ENCODE measurements around the gene THRA. TPM values are rescaled to one million over a fixed set of nuclear protein-coding genes. Genes with fewer than 3 reads are reported as not detected.

Gene THRA
- total RNA-seq, 1 experiment from 2014 or later: 26.7 TPM

- peak; percentile 83 for DNase-seq (ENCODE audit: low read depth)
Measured at GRCh38 chr17:40026816-40027613, 35.8 kb upstream of the THRA start.

DNA sequence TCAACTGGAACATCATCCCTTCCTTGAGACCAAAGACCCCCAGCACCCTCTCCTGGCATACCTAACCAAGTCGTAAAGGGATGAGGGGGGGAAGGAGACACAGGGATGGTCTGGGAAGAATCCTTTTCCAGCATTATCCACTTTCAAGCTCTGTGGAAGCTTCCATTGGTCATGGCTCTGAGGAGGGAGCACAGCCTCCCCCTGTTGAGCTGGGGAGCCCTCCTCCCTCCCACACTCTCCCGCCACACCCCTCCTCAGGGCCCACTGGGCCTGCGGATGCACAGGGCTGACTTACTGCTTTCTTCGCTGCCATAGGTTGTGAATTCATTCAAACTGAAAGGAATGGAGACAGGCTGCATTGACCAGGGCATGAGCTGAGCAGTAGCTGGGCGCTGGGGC lies 35.2 kb upstream of the THRA start:
- no peak for DNase-seq (ENCODE audit: low read depth)

DNA sequence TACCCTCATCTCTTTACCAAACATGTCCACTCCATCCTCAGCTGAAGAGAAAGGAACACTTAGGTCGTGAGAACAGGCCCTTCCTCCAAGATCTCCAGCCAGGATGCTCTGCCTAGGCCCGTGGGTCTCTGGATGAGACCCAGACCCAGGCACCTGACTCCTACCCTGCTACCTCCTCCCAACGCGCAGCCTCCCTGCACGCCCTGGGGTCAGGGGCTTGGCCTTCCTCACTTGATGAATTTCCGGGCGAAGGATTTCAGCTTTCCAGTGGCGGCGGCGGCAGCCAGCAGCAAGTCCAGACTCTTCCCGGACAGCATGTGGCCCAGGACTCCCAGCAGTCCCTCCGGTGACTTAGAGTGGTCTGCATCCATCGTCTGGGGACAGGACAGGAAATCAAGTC lies 34.2 kb upstream of the THRA start:
- no peak for DNase-seq (ENCODE audit: low read depth)

DNA sequence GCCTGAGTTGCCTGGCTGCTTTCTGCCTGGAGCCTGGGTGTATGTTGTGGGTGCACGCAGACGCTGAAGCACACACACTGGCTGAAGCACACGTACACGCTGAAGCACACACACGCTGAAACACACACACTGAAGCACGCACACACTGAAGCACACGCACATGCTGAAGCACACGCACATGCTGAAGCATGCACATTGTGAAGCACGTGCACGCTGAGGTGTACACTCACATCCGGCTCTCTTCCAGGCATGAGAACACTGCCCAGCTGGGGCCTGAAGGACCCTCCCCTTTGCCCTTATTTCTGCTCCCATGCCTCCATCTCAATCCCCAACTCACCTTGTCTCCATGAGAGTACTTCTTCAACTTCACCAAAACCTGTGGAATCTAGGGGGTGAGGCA lies 31.1 kb upstream of the THRA start:
- no peak for DNase-seq (ENCODE audit: low read depth)

- no peak for DNase-seq (ENCODE audit: low read depth)
Measured at GRCh38 chr17:40032322-40033320, 30.1 kb upstream of the THRA start.

DNA sequence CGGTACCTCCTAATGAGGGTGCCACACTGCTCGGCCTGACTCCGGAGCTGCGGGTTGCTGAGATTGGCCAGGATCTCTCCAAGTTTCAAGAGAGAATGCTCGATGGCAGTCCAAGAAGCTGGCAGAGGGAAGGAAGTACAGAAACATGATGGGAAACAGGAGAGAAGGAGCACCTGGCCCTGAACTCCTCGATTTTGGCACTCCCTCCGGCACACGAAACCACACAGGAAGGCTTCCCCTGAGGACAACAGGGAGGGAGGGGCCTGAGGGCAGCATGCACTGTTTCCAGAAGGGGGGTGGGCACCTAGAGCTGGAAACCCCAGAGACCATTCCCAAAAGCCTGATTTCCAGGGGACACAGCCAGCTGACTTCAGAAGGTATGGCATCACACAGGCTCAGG lies 29.4 kb upstream of the THRA start:
- no peak for DNase-seq (ENCODE audit: low read depth)

DNA sequence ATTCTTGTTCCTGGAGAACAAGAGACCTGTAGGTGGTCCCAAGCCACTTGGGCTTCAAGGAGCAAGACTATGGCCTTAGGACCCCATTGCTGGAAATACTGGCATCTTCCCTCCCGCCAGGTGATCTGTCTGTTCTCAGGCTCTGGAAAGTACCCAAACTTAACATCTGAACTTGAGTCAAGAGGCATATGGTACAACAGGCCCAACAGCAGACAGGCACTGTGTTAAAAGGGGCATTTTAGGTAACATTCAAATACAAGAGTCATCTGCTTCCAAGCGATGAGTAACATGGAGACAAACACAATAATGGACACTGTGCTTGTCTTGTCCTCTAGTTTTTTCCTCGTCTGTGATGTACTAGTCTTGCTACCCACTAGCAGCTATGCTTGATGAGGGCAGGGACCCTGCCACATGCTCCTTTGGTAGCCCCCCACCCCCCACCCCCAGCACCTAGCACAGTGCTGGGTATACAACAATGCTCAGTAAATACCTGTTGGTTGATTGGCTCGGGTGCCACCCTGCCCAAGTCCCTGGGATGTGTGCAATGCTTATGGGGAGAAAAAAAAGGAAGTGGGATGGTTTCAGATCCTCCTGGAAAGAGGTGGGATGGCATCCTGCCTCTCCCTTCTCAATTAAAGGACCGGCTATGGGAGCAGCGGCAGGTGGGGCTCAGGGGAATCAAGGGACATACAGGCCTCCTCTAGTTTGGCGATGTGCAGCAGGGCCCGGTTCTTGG lies 28.2 kb upstream of the THRA start:
- no peak for DNase-seq (ENCODE audit: low read depth)

- DNase-seq (ENCODE audit: low read depth): no peak
Measured at GRCh38 chr17:40035162-40035559, 27.6 kb upstream of the THRA start.

GRCh38 chr17:40038882-40039513 lies 23.8 kb upstream of the THRA start:
- peak; percentile 78 for DNase-seq (ENCODE audit: low read depth)

GRCh38 chr17:40041196-40041595 lies 21.6 kb upstream of the THRA start:
- DNase-seq (ENCODE audit: low read depth): no peak

DNA sequence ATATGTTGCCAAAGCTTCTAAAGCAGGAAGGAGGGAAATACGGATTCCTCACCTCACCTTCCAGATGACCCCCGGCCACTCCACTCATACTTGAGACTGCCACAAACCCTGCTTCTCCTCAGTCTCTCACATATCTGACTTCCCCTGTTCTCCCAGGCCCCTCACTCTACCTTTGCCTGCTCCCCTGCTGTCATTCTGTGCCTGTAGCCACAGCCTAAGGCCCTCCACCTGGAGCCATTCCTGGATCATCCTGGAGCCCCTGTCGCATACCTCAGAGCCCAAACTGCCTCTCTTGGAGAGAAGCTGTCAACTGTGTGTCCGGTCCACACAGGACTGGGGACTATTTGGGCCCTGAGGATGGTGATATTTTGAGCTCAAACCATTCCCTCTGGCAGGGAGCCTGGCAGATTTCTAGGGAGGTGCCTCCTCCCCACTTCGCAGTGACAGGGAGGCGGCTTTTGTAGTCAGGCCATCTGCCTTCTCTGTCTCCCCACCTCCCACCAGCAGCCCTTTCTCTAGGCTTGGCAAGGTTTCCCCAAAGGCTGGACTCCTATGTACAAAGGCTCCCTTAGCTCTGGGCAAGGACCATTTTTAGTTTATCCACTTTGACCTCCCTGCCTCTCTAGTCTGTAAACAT lies 6.3 kb upstream of the THRA start:
- no peak for DNase-seq (ENCODE audit: low read depth)

DNA sequence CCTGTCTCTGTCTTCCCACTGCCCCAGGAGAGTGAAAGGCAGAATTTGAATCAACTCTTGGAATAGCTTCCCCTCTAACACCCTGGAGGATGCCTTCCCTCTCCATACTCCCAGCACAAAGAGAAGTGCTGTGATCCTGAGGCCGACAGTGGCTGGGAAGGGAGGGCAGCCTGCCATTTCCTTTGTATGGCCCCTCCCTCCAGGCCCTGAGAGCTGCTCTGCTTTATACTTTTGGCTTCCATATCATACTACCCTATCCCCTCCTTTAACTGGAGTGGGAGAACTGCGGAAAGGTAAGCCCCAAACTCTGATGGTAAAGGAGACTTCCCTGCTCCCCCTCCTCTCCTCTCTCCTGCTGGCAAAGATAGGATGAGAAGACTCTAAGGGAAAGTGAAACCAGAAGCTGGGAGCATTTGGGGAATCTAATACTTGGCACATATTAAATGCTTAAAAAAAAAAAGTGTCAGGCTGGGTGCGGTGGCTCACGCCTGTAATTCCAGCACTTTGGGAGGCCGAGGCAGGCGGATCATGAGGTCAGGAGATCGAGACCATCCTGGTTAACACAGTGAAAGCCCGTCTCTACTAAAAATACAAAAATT lies 4.5 kb upstream of the THRA start:
- DNase-seq (ENCODE audit: low read depth): peak; percentile 49

DNA sequence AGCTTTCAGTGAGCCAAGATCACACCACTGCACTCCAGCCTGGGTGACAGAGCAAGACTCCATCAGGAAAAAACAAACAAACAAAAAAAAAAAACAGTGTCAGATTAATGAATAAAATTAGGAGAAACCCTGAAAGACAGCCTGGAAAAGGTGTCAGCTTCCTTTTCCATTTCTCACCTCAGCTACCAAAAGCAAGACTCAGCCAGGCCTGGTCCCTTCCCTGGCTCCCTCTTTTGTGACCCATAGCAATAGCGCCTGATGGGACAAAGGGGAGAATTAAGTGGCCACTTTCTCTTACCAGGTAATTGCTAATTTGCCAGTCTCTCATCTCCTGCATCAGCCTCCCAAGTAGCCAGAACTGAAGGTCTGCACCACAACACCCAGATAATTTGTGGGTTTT lies 3.9 kb upstream of the THRA start:
- no peak for DNase-seq (ENCODE audit: low read depth)

DNA sequence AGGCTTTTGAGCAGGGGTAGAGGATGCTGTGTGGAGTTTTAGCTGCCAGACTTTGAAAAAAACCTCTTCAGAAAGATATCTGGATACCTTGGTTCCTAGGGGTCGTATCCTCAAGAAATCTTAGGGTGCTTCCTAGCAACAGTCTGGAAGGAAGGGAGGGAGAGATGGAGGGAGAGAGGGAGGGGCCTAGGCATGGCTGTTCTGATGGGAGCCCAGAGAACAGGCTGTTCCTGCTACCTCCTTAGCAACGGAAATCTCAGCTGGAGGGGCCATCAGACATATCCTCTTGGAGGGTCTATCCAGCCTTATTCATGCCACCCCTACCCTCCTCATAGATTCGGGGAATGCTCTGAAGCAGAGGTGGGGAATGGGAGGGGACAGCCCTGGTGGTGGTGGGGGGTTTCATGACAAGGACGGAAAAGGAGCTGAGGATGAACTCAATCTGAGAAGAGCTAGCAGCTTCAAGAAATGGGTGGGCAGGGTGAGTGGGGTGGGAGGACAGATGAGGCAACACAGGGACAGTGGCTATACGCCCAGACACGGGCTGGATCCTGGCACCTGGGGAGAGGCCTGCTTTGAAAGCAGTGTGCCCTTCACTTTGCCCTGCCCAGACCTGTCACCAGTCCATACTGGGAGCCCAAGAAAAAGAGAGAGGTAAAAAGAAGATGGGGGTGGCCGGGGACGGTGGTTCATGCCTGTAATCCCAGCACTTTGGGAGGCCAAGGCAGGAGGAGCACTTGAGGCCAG lies 2.9 kb upstream of the THRA start:
- no peak for DNase-seq (ENCODE audit: low read depth)

DNA sequence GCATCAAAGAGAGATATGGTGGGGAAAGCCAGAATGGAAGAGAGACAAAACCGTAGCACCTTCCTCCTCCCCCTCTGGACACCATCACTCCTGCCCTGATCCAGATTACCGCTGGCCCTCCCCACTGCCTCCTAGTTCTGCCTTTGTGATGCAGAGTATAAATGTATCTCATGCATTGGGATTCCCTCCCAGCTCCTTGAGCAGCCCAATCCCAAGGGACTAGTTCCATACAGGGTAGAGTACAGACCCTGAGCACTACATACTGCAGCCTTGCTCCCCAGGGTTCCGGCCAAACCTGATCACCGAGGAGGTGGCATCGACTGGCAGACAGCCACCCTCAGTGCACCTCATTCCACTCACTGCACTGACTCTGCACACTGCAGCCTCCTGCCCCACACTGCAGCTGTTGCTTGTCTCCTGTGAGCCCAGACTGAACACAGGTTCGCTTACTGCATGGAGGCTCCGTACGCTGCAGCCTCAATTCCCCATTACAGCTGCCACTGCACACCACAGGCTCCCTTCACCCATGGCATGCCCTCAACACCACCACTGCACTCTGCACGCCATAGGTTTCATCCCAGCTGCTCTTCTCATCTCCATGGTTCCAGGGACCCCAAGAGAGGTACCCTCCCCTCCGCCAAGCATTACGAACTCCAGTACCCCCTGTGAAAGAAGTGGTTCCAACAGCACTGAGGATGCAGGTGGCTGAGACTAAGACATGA lies 1.7 kb upstream of the THRA start:
- DNase-seq (ENCODE audit: low read depth): no peak

DNA sequence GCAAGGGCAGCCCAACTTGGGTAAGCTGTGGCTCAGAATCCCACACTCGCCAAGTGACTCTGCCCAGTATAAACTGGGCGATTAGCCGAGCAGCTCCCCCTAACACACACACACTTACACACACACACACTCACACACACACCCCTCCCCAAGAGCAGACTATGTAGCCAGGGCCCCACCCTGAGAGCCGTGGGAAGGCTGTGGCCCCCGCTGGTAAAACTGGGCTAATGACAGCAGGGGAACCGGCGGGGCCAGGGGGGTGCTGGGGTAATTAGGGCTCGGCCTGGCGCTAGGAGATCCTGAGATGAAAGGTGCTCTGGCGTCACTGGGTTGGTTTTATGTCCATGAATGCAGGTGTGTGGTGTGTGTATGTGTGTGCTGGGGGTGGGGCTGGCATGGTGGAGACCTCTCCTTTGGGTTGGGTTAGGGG lies 1.1 kb upstream of the THRA start:
- DNase-seq (ENCODE audit: low read depth): no peak

DNA sequence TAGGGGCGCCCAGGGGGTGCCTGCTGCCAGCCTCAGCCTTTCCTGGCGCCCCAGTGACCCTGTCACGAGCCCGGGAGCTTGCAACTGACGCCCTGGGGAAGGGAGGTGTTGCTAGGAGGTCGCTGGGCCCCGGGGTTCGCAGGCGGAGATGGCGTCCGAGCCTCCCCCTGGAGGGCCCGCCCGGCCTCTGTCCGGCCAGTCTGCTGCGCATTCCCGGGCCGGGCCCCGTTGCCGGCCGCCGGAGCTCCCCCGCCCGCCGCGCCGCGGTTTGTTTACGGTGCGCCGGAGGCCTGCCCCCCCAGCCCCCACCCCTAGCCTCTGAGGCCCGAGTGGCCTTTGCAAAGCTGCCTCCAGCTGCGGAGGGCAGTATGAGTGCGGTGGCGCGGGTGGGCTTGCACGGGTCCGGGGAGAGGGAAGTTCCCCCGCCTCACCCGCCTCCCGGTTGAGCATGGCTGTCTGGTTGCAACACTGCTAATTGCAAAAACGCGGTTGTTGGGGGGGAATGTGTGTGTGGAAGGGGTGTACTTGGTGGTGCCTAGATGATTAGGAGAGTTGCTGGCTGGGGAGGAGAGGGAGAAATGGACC lies 514 bp downstream of the THRA start:
- peak; percentile 24 for DNase-seq (ENCODE audit: low read depth)

DNA sequence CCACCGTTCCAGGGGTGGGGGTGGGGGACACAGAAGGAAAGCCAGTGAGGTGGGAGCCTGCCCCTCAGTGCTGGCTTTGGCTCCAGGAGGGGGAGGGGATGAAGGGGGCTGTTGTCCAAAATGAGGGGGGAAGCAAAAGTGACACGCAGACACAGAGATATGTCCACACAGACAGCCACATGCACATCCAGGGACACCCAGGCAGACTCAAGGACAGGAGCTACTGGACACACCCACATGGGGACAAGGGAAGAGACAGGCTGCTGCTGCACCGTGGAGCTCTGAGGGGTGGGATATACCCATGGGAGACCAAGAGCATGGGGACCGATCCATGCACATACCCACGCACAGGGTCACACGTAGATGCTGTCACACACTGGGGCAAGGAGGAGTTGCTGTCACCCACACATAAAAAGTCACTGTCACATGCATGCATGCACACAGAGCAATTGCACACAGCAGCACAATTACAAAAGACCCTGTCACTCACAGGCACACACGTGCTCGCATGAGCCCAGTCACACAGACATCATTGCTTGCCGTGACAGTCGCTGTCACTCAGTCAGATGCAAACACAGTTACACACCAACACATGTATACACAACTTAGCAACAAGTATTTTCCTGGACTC lies 1.3 kb downstream of the THRA start:
- DNase-seq (ENCODE audit: low read depth): no peak
